Subcutaneous adipose tissue (tissue), 4 donors: ENCODE measurements around the gene SYT12. TPM values are rescaled to one million over a fixed set of nuclear protein-coding genes. Genes with fewer than 3 reads are reported as not detected.

ENCODE experiments used
- total RNA-seq, 4 donors: library from RNA; depleted of rRNA; stranded (reverse); fragments of >200 nt; gene quantifications; one replicate each; pipeline ENCODE4 v1.1.0, GENCODE V29; 2016
- TF ChIP-seq, protein P1 (sequence below): fragments of 450-650 bp; IDR thresholded peaks from one replicate; pipeline ENCODE4 v1.5.1; 2016; ENCODE audit warnings: low read depth, mild to moderate bottlenecking, control low read depth, antibody characterized with exemption, moderate library complexity

Gene SYT12
- total RNA-seq, 4 donors from 2014 or later, result 0.16 to 0.44 (median 0.36) TPM

DNA sequence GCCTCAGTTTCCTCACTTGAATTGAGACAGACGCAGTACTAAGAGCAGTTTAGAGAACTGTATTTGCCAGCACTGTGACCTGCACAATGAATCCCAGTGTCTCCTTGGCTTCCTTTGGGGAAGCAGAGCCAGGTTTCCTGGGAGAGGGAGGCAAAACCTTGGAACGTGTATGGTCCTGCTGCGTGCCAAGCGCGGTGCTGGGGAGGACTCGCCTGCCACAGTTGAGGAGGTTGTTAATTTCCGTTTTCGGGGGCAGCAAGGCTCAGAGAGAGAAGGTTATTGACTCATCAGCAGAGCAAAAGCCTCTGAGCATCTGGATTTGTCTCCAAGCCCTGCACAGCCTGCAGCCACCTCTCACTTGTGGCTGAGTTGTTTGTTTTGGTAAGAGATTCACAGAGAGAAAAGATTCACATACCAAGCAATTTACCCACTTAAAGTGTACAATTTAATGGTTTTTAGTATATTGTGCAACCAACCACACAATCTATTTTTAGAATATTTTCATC lies 10.8 kb downstream of the SYT12 start:
- TF ChIP-seq, protein P1, sequence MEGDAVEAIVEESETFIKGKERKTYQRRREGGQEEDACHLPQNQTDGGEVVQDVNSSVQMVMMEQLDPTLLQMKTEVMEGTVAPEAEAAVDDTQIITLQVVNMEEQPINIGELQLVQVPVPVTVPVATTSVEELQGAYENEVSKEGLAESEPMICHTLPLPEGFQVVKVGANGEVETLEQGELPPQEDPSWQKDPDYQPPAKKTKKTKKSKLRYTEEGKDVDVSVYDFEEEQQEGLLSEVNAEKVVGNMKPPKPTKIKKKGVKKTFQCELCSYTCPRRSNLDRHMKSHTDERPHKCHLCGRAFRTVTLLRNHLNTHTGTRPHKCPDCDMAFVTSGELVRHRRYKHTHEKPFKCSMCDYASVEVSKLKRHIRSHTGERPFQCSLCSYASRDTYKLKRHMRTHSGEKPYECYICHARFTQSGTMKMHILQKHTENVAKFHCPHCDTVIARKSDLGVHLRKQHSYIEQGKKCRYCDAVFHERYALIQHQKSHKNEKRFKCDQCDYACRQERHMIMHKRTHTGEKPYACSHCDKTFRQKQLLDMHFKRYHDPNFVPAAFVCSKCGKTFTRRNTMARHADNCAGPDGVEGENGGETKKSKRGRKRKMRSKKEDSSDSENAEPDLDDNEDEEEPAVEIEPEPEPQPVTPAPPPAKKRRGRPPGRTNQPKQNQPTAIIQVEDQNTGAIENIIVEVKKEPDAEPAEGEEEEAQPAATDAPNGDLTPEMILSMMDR, result no peak

DNA sequence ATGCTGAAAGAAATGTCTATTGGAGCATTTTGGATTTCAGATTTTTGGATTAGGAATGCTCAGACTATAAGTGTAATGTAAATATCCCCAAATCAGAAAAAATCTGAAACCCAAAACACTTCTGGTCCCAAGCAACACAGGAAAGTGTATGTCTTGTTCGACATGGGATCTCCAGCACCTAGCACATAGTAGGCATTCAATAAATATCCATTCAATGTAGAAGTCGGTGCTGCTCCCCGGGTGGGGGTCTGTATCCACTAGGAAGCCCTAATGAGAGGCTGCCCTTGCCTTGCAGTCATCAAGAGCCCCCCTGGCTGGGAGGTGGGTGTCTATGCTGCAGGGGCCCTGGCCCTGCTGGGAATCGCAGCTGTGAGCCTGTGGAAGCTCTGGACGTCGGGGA lies 11.4 kb downstream of the SYT12 start:
- TF ChIP-seq, protein P1, result no peak

DNA sequence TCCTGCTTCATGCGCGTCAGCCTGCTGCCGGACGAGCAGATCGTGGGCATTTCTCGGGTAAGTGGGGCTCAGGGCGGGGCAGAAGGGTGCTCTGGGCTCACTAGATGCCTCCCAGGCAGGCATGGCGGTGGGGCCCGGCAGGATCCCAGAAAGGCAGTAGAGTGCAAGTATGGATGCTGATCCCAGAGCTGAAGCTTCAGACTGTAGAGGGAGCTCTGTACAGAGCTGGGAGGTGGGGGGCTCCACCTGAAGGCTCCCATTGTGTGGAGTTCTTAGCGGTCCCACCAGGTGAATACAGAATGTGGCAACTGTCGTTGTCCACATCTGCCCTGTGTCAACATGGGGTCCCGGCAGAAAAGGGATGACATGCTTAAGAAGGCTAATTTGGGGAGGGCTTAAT lies 17.2 kb downstream of the SYT12 start:
- TF ChIP-seq, protein P1, result no peak

DNA sequence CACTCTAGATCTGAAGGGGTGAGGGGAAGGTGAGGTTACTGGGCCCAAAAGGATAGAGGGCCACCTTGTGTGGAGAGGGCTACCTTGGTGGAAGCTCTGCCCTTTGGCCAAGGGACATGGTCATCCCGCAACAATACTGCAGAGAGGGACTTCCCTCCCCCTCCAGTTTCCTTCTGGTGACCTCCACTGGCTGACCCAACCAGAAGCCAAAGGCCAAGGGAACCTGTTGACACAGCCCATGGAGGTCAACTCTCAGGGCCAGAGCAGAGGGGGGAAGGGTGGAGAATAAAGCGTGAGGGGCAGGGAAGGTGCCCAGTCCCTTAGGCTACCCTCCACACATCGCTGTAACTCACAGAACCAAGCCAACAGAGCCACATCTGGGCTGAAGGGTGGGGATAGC lies 18.7 kb downstream of the SYT12 start:
- TF ChIP-seq, protein P1, result no peak

DNA sequence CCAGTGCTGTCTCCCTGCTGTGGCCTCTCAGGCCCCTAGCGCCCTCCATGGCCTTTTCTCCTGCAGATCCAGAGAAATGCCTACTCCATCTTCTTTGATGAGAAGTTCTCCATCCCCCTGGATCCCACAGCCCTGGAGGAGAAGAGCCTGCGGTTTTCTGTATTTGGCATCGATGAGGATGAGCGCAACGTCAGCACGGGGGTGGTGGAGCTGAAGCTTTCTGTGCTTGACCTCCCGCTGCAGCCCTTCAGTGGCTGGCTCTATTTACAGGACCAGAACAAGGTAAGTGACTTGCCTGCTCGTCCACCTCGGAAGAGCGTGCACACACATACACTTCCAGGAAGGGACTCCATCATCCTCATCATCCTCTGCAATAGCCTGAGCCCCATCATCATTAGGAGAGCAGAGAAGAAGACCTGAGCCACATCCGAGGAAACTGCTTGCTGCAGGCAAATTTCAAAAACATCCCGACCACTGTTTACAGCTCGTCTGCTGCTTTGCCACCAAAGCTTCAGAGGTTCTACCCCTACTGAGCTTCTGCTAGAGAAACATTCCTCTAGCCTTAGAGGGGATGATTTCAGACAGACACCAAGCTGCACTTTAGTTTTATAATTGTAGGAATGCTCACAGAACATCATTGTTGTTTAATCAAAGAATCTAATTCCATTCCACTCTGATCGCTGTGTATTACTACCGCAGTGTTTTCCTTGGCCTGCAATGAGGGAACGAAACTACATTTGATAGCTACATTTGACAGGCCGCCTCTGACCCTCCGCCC lies 20.8 kb downstream of the SYT12 start:
- TF ChIP-seq, protein P1, result no peak

DNA sequence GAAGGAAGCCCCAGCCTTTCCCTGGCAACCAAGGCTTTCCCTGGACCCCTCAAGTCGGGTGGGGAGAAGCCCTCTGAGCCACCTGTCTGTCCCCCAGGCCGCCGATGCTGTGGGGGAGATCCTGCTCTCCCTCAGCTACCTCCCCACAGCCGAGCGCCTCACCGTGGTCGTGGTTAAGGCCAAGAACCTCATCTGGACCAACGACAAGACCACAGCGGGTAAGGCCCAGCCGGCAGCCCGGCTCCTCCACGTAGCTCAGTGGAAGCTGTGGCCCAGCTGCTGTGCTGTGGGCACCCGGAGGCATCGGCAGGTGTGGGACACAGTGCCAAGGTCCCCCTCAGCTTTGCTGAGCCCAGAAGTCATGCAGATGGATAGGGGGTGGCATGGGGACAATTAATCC lies 21.6 kb downstream of the SYT12 start:
- TF ChIP-seq, protein P1, result no peak

DNA sequence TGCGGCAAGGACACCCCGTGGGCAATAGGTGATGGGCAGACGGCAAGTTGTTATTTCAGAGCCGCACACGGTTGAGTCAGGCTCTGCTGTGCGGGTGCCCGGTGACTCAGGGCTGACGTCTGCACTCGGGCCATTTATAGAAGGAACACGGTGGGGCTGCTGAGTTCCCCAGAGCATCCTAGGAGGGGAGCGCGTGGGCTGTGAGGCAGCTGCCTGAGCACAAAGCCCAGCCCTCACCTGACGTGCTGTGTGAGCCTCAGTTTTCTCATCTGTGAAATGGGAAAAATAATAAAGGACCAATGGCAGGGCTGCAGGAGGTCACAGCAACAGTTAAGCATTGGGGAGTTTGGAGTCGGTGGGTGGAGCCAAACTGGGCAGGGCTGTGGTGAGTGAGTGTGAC lies 22.4 kb downstream of the SYT12 start:
- TF ChIP-seq, protein P1, result no peak
